Ovary (tissue), 9 donors: ENCODE results near the gene ST3GAL5. TPM values are rescaled to one million over a fixed set of nuclear protein-coding genes. Genes with fewer than 3 reads are reported as not detected.

ENCODE experiments used
- DNase-seq, 5 donors: peaks; one replicate each; pipeline ENCODE4 v3.0.0-alpha.2; 2019 to 2020
- H3K27ac ChIP-seq, 2 donors: fragments of 200-600 bp; one replicate each; pipeline versions ENCODE4 v1.5.1 to v1.8.0; 2019 to 2022
- H3K27me3 ChIP-seq: fragments of 200-600 bp; one replicate; pipeline ENCODE4 v1.8.0; 2022
- H3K36me3 ChIP-seq: fragments of 200-600 bp; sonication (generic); one replicate; pipeline ENCODE4 v1.5.1; 2019
- H3K4me1 ChIP-seq: one replicate; pipeline ENCODE4 v1.8.1; 2013; ENCODE audit warnings: mild to moderate bottlenecking, moderate library complexity; ENCODE audit not compliant: insufficient read depth
- H3K4me3 ChIP-seq: fragments of 200-600 bp; sonication (generic); one replicate; pipeline ENCODE4 v1.5.1; 2017
- H3K9me3 ChIP-seq, 2 donors: fragments of 200-600 bp in 1 of 2; sonication (generic) in 1 of 2; one replicate each; pipeline versions ENCODE4 v1.5.1 to v1.8.1; 2013 to 2019; ENCODE audit warnings: mild to moderate bottlenecking in 1 of 2, moderate library complexity in 1 of 2
- CTCF ChIP-seq, 3 donors: fragments of 450-650 bp in 2 of 3; fragments of 200-600 bp in 1 of 3; IDR thresholded peaks; one replicate each; pipeline versions ENCODE4 v1.5.1 to v1.8.0; 2016 to 2022; ENCODE audit warnings: antibody characterized with exemption in 3 of 3, mild to moderate bottlenecking in 1 of 3
- EP300 ChIP-seq: sonication (generic); formaldehyde crosslinking; IDR thresholded peaks from one replicate; pipeline ENCODE4 v1.6.1; 2017; ENCODE audit warnings: antibody characterized with exemption
- POLR2A ChIP-seq: fragments of 450-650 bp; IDR thresholded peaks from one replicate; pipeline ENCODE4 v1.6.1; 2017; ENCODE audit warnings: antibody characterized with exemption, mild to moderate bottlenecking, moderate library complexity
- WGBS, 3 donors: extraction: QIAGEN DNeasy Blood & Tissue Kit in 1 of 3; methylation state at CpG; one replicate each; pipeline versions ENCODE4 v1.1.5 to v1.1.7; 2013 to 2017; 5-methylcytosine and 5-hydroxymethylcytosine counted together
- intact Hi-C, 4 donors: fragments of 100-400 bp; cut with DNase I; formaldehyde crosslinking; loops; one replicate each; pipeline versions ENCODE4 v1.11.0 to v1.15.1; 2022 to 2023
- polyA plus RNA-seq, 2 donors: library from polyadenylated mRNA; stranded (reverse); fragments of 200-250 nt in 1 of 2; fragments of 350-450 nt in 1 of 2; fragmentation: Illumina TruSeq in 1 of 2; extraction: RNeasy Lipid Tissue Mini Kit (QIAGEN cat#74804) in 1 of 2; gene quantifications; one replicate each; pipeline ENCODE4 v1.2.3, GENCODE V29; 2013 to 2014
- total RNA-seq, 7 donors: library from RNA; depleted of rRNA in 2 of 7; stranded (reverse); fragments of >200 nt in 2 of 7; fragmentation: NEBNext Ultra II Directional in 3 of 7; extraction: Animal tissue kit (Norgen Biotek cat#: 25700) in 3 of 7; gene quantifications; one replicate each; pipeline versions ENCODE4 v1.1.0 to v1.2.4, GENCODE V29; 2016 to 2023
- donor health status: DM: no; HTN: no; CAD: no; lungs with moderate emphysema.
- donor health status: DM: no; HTN: no; CAD: no.
- donor health status: Bipolar disorder and iron deficiency.
- donor health status: DM: yes; HTN: yes; CAD: no.
- donor health status: DM: no; HTN: no; CAD: no.
- donor health status: DM: yes; HTN: yes; CAD: no.

The ST3GAL5 gene
- total and polyA plus RNA-seq, 9 donors = 11.6 to 52.7 (median 22.2) TPM

- TF ChIP-seq POLR2A = no peak
- no peak for TF ChIP-seq EP300
- no peak for TF ChIP-seq CTCF (IDR thresholded peaks at IDR 0.05)
- WGBS, 3 donors = 75 to 86% (median 83%) methylated on average over 4 of the region's 4 CpGs
- intact Hi-C loops = no loop called here
- H3K27me3 ChIP-seq = no peaks in the 10 kb centered on the region
- H3K9me3 ChIP-seq = no peaks in the 10 kb centered on the region
- no peak overlapping the region for H3K4me3 ChIP-seq
- no peaks in the 10 kb centered on the region for H3K36me3 ChIP-seq
- no peak for DNase-seq
- peaks cover 7% of the 10 kb centered on the region for H3K4me1 ChIP-seq
- H3K27ac ChIP-seq = no peak overlapping the region
These were observed 25.4 kb upstream of the ST3GAL5 start for GRCh38 chr2:85913884-85914881.

- Histone ChIP-seq H3K27me3 (no peaks in the 10 kb centered on the region), H3K9me3 (no peaks in the 10 kb centered on the region), H3K4me1 (peaks cover 7% of the 10 kb centered on the region), H3K4me3 (no peak overlapping the region), H3K36me3 (no peaks in the 10 kb centered on the region), H3K27ac (no peak overlapping the region)
- WGBS, 3 donors = 51 to 59% (median 57%) methylated on average over 9 of the region's 9 CpGs
- DNase-seq = no peak
- intact Hi-C loops = no loop called here
- no peak for TF ChIP-seq EP300
- no peak for TF ChIP-seq CTCF (IDR thresholded peaks at IDR 0.05)
- no peak for TF ChIP-seq POLR2A
These were observed 23.3 kb upstream of the ST3GAL5 start for GRCh38 chr2:85911814-85912692.

- no peak for TF ChIP-seq POLR2A
- TF ChIP-seq EP300 = no peak
- TF ChIP-seq CTCF (IDR thresholded peaks at IDR 0.05) = no peak
- H3K36me3 ChIP-seq = no peaks in the 10 kb centered on the region
- intact Hi-C loops = no loop called here
- WGBS, 3 donors = 72 to 74% (median 73%) methylated on average over 6 of the region's 6 CpGs
- H3K9me3 ChIP-seq = no peaks in the 10 kb centered on the region
- H3K27me3 ChIP-seq = no peaks in the 10 kb centered on the region
- peaks cover 7% of the 10 kb centered on the region for H3K4me1 ChIP-seq
- no peak overlapping the region for H3K27ac ChIP-seq
- H3K4me3 ChIP-seq = no peak overlapping the region
- no peak for DNase-seq
These were observed 22.3 kb upstream of the ST3GAL5 start for GRCh38 chr2:85911097-85911496.

GRCh38 chr2:85909005-85909404 is 20.2 kb upstream of the ST3GAL5 start:
- Histone ChIP-seq H3K4me3 (no peak overlapping the region), H3K9me3 (no peaks in the 10 kb centered on the region), H3K27ac (no peak overlapping the region), H3K36me3 (no peaks in the 10 kb centered on the region), H3K27me3 (no peaks in the 10 kb centered on the region), H3K4me1 (peaks cover 10% of the 10 kb centered on the region)
- intact Hi-C loops = no loop called here
- TF ChIP-seq CTCF (IDR thresholded peaks at IDR 0.05) (no peak), EP300 (no peak), POLR2A (no peak)
- no peak for DNase-seq
- 80 to 84% (median 83%) methylated on average over 3 of the region's 3 CpGs for WGBS, 3 donors
